Liver (tissue), 2 donors: ENCODE measurements around the gene WIPI1.

ENCODE experiments used
- CTCF ChIP-seq: fragments of 150-350 bp; IDR thresholded peaks from 2 replicates; pipeline ENCODE4 v1.5.1; 2017; ENCODE audit warnings: improper control_type of control experiment, low read depth, low read length; ENCODE audit not compliant: missing input control
- MAX ChIP-seq: IDR thresholded peaks from 2 replicates; pipeline ENCODE4 v1.6.1; 2016; ENCODE audit warnings: antibody characterized with exemption
- ZBTB33 ChIP-seq: IDR thresholded peaks from 2 replicates; pipeline ENCODE4 v1.6.1; 2016; ENCODE audit warnings: antibody characterized with exemption
- donor health status: healthy.

GRCh38 chr17:68423251-68423650 is 34.0 kb downstream of the WIPI1 start:
- TF ChIP-seq CTCF, result no peak
- TF ChIP-seq MAX, result no peak
- TF ChIP-seq ZBTB33, result no peak
